GM18520 (cell line): ENCODE data around the gene GRAMD2A.
"Not testable (repeated sequence)": the region's sequence is repeated elsewhere in the genome, so short reads cannot be mapped to it uniquely, and the experiment has no call there.

Experiments used
- ATAC-seq: cut with Tn5 transposase; IDR thresholded peaks from one replicate; pipeline ENCODE4 v1.9.1; 2021; ENCODE audit not compliant: unreplicated experiment

Gene GRAMD2A

DNA sequence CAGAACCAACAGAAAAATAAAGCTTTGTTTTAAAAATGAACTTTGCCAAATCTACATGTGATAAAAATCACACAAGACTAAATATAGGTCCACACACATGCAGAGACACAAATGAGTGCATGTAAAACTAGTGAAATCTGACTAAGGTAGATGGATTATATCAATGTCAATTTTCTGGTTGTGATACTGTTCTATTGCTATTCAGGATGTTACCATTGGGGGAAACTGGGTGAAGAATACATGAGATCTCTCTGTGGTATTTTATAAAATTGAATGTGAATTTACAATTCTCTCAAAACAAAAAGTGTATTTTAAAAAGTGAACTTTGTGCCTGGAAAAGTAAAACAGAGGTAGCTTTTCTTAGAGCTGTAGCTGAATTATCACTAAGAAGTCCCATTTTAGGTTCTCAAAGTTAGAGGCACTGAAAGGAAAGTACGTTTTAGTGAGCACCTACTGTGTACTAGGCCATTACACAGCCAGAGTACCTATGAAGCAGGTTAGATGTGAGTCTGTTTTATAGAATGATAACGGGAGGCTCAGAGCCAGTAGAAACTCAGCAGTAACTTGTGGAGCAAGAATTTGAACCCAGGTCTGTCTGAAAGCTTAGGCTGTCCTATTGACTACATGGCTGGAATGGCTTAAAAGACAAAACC, 8.2 kb downstream of the GRAMD2A start:
- no peak for ATAC-seq

- ATAC-seq: no peak
Observed at GRCh38 chr15:72184165-72184811, 13.3 kb downstream of the GRAMD2A start.

DNA sequence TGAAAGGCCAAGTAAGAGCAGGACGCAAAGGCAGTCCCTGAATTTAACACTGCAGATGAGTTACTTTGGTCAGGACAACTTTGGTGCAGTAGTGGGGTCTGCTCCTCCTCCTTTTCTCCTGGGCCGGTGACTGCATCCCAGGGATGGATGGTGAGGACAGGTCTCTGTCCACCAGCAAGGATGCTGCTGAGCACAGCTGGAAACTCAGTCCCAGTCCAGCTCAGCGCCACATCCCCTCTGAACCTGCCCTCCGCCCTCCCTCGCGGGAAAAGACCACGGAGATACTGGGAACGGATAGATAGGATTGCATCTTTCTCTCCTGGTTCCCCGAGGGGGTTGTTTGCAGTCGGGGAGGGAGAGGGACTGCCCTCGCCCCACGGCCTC, 13.8 kb downstream of the GRAMD2A start:
- ATAC-seq: no peak

GRCh38 chr15:72182673-72183072, 14.9 kb downstream of the GRAMD2A start:
- no peak for ATAC-seq

GRCh38 chr15:72182244-72182643, 15.3 kb downstream of the GRAMD2A start:
- no peak for ATAC-seq

GRCh38 chr15:72180761-72181324, 16.7 kb downstream of the GRAMD2A start:
- no peak for ATAC-seq

DNA sequence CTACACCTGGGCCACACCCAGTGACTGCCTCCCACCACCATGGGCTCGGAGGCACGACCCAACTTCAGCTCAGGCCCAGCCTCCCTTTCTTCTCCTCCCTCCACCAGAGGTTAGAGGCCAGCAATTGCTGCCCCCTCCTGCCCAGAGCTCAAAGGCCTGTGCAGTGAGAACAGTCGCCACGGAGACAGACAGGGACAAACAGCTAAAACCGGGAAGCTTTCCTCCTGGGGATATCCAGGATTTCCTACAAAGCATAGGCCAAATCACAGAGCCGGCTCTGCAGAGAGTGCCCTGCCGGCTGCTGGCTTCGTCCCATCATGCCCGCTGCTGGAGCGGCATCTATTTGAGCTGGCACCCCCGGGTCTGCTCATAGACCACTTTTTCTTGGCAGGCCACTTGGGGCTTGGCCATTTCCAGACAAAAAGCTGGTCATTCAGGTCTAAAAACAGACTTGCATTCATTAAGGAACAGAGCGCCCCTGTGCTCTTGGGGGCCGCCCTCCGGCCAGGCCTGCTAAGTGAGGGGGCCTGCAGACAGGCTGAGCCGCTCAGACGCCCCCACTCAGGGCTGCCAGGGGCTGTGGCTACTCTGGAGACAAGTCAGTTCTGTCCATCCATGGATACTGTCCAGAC, 17.5 kb downstream of the GRAMD2A start:
- no peak for ATAC-seq

- ATAC-seq: no peak
Observed at GRCh38 chr15:72178976-72179585, 18.5 kb downstream of the GRAMD2A start.

DNA sequence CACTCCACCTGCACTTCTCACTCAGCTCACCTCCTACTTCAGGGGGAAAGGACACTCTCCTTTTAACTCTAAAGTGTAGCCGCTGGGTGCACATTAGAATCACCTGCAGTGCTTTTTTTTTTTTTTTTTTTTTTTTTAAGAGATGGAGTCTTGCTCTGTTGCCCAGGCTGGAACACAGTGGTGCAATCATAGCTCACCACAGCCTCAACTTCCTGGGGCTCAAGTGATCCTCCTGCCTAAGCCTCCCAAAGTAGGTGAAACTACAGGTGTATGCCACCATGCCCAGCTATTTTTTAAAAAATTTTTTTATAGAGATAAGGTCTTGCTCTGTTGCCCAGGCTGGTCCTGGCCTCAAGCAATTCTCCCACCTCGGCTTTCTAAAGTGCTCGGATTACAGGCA, 20.8 kb downstream of the GRAMD2A start:
- no peak for ATAC-seq

GRCh38 chr15:72176159-72176558, 21.4 kb downstream of the GRAMD2A start:
- ATAC-seq: no peak

GRCh38 chr15:72175186-72176044, 22.2 kb downstream of the GRAMD2A start:
- ATAC-seq: no peak

DNA sequence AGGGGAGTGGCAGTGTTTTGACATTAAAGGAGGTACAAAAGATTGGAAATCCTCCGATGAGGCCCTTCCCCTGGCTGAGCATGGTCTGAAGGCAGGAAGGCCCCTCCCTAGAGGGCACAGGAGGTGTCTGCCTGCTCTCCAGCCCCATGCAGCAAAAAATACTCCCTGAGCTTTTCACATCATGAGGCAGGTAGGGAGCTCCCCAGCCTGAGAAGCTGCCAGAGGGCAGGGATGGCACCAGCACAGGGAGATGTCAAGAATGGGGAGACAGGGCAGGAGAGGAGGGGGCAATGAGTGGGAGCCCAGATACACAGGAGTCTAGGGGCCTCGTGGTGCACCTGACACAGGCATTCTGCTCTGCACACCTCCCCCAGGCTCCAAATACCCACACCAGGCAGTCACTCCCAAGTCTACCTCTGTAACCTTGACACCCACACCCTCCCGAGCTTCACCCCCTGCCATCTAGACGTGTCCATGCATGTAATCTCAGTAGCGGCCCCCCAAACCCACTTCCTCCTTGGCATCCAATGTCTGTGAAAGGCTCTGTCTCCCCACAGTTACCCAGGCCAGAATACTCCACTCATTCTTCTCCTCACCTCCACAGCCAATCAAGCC, 22.9 kb downstream of the GRAMD2A start:
- no peak for ATAC-seq

- ATAC-seq: no peak
Observed at GRCh38 chr15:72173864-72174550, 23.6 kb downstream of the GRAMD2A start.

DNA sequence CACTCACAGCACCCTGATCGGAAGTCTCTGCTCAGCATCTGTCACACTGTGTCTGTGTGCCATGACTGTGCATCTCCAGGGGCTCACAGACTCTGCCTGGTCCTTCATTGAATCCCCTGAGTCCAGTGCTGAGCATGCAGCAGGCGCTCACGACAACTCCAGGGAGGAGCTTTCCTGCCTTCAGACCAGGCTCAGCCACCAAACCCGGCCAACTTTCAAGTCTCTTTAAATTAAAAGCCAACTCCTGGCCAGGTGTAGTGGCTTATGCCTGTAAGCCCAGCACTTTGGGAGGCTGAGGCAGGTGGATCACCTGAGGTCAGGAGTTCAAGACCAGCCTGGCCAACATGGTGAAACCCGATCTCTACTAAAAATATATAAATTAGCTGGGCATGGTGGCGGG, 24.2 kb downstream of the GRAMD2A start:
- ATAC-seq: no peak

GRCh38 chr15:72172796-72173195, 24.8 kb downstream of the GRAMD2A start:
- ATAC-seq: no peak

- not testable (repeated sequence) for ATAC-seq
Observed at GRCh38 chr15:72171978-72172377, 25.6 kb downstream of the GRAMD2A start.

GRCh38 chr15:72170691-72171090, 26.9 kb downstream of the GRAMD2A start:
- ATAC-seq: no peak

DNA sequence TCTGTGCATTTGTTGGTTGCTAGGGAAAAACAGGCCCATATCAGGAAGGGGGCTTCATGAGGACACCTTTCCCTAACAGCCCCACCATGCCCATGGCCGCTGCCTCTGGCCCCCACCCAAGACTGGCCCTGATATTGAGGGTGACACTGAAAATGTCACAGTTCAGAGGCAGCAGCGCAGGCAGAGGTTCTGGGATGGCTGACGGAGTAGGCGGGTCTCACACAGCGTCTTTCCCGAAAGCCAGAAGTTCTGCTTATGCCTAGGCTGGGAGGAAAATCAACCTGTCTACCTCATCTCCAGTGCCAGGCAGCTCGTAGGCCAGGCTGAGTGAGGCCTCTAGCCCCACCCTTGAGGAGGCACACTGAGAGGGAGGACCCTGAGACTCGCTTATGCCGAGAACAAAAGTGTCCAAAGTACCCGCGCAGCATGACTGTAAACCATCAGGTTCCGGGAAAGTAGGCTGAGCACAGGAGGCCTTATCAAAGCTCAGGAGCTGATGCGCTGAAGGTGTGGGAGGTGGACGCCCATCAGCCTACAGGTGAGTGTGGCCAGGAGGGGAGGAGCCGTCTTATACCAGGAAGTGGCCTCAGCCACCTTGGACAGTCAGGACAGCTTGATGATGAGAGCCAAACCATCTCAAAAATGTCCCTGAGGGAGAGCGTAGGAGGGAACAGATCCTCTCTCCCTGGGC, 27.5 kb downstream of the GRAMD2A start:
- ATAC-seq: no peak

DNA sequence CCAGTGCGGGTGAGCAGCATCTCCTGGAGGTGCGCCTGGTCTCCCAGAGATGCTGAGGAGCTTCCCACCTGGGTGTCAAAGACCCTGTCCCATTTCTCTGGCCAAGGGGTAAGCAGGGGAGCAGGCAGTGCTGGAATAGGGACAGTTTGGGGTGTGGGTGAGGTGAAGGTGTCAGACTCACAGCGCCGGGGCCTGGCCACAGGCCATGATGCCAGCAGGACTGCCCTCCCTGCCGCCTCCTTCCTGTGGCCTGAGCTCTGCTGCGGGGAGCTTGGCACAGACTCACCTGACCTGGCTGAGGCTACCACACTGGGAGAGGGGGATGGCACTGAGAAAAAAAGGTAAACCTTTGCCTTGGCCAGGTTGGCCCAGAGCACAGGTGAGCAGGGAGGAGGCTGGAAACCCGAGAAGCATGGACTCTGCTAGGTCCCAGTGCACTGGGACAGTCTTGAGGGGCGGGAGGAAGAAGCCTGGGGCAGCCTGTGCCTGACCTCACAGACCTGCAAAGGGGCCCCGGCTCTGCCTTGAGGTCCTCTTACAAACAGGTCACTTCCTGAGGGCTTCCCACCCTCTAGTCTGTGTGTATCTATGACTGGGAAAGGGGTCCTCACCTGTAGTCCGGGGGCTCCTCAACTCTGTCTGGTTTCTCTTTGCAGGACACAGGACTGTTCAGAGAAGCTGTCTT, 28.2 kb downstream of the GRAMD2A start:
- ATAC-seq: no peak
